ENCODE results near the gene WDR26. TPM values are rescaled to one million over a fixed set of nuclear protein-coding genes. Genes with fewer than 3 reads are reported as not detected.
A peak's percentile ranks its signal among the peaks of the same experiment; 100 is the strongest.
"Not testable (repeated sequence)": the region's sequence is repeated elsewhere in the genome, so short reads cannot be mapped to it uniquely, and the experiment has no call there.

Gene WDR26
- total and polyA plus RNA-seq, 8 donors, result 17.6 to 40.9 (median 22.1) TPM

GRCh38 chr1:224429616-224430326 is 4.8 kb downstream of the WDR26 start:
- ATAC-seq, result no peak
- FAIRE-seq, result no peak
- no peaks in the 10 kb centered on the region for H3K9me3 ChIP-seq
- no peak overlapping the region for H3K4me3 ChIP-seq
- H3K27me3 ChIP-seq, result no peaks in the 10 kb centered on the region
- no peak for TF ChIP-seq CTCF (IDR thresholded peaks at IDR 0.05)
- peak overlapping the region in 2 of 4 donors; percentile 93 to 95 for H3K27ac ChIP-seq
- no peak for DNase-seq
- H3K36me3 ChIP-seq, result peaks cover 0 to 5% (median under 1%) of the 10 kb centered on the region in 3 donors
- WGBS, 2 donors, result 64 to 68% methylated on average over 3 of the region's 3 CpGs
- peaks cover 27 to 39% (median 27%) of the 10 kb centered on the region in 3 donors for H3K4me1 ChIP-seq
- intact Hi-C loops (cut with DNase I), result no loop called here

GRCh38 chr1:224428713-224429112 is 5.9 kb downstream of the WDR26 start:
- H3K4me3 ChIP-seq; intact Hi-C loops (cut with DNase I); FAIRE-seq; H3K9me3 ChIP-seq; H3K27ac ChIP-seq; H3K27me3 ChIP-seq; DNase-seq; ATAC-seq: not testable (repeated sequence)
- WGBS, 2 donors, result 95% methylated on average over 7 of the region's 7 CpGs
- Histone ChIP-seq H3K36me3 (peaks cover 0 to 15% (median 10%) of the 10 kb centered on the region in 3 donors), H3K4me1 (peaks cover 27 to 39% (median 27%) of the 10 kb centered on the region in 3 donors)

- Histone ChIP-seq H3K4me1 (peaks cover 24 to 39% (median 27%) of the 10 kb centered on the region in 3 donors), H3K36me3 (peaks cover 0 to 28% (median 20%) of the 10 kb centered on the region in 3 donors), H3K27ac (no peak overlapping the region), H3K27me3 (no peaks in the 10 kb centered on the region), H3K4me3 (no peak overlapping the region), H3K9me3 (no peaks in the 10 kb centered on the region)
- intact Hi-C loops (cut with DNase I), result no loop called here
- DNase-seq, result no peak
- TF ChIP-seq CTCF (IDR thresholded peaks at IDR 0.05), result no peak
- no peak for ATAC-seq
- WGBS, 2 donors, result 84% methylated on average over 1 of the region's 1 CpG
- no peak for FAIRE-seq
Measured at GRCh38 chr1:224427346-224427745, 7.3 kb downstream of the WDR26 start.

DNA sequence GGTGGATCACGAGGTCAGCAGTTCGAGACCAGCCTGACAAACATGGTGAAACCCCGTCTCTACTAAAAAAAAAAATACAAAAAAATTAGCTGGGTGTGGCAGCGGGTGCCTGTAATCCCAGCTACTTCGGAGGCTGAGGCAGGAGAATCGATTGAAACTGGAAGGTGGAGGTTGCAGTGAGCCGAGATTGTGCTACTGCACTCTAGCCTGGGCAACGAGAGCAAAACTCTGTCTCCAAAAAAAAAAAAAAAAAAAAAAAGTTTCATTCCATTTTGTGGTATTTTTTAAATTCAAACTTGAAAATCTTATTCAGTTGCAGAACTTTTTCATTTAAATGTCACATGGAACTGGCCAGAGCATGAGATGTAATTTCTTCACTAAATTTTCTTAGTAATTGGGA is 7.7 kb downstream of the WDR26 start:
- Histone ChIP-seq H3K4me1 (peaks cover 20 to 38% (median 26%) of the 10 kb centered on the region in 3 donors), H3K36me3 (peaks cover 0 to 33% (median 24%) of the 10 kb centered on the region in 3 donors)
- DNase-seq; H3K27ac ChIP-seq; H3K9me3 ChIP-seq; intact Hi-C loops (cut with DNase I); FAIRE-seq; ATAC-seq; H3K4me3 ChIP-seq; H3K27me3 ChIP-seq: not testable (repeated sequence)
- WGBS, 2 donors, result 96 to 99% methylated on average over 8 of the region's 8 CpGs

DNA sequence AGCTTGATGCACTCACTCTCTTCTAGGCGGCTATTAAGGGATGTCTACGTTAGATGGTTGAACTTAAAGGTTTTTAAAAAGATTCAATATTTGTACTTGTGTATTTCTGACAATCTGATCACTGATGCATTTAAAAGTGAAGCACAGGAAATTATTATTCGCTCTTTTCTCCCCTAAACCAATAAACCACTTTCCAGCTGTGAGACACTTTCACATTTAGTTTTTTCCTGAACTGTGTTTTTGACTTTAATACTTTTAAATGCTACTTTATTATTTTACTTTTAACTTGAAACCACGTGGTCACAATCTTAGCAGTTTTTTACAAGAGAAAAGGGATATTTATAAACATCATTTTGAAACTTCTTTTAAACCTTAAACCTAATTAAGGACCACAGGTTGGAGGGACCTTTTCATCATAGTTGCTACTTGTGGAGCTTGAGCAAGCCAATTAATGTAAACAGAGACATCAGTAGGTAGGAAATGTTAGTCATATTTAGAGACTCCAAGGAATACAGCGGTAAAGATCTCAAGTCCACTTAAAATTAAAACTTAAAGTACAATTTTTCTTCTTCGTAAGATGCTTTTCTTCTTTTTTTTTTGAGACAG is 9.2 kb downstream of the WDR26 start:
- H3K9me3 ChIP-seq, result no peaks in the 10 kb centered on the region
- intact Hi-C loops (cut with DNase I), result no loop called here
- peaks cover 0 to 45% (median 27%) of the 10 kb centered on the region in 3 donors for H3K36me3 ChIP-seq
- peak; percentile 34 for FAIRE-seq
- peaks cover 8 to 24% (median 11%) of the 10 kb centered on the region in 3 donors for H3K4me1 ChIP-seq
- H3K4me3 ChIP-seq, result no peak overlapping the region
- 87 to 91% methylated on average over 6 of the region's 6 CpGs for WGBS, 2 donors
- no peak for DNase-seq
- no peaks in the 10 kb centered on the region for H3K27me3 ChIP-seq
- H3K27ac ChIP-seq, result no peak overlapping the region
- ATAC-seq, result no peak
- TF ChIP-seq CTCF (IDR thresholded peaks at IDR 0.05), result no peak

- peaks cover 7 to 84% (median 40%) of the 10 kb centered on the region in 3 donors for H3K36me3 ChIP-seq
- no peaks in the 10 kb centered on the region for H3K9me3 ChIP-seq
- H3K4me1 ChIP-seq, result no peaks in the 10 kb centered on the region
- no peak for TF ChIP-seq CTCF (IDR thresholded peaks at IDR 0.05)
- H3K27me3 ChIP-seq, result no peaks in the 10 kb centered on the region
- ATAC-seq (no peak), DNase-seq (no peak), FAIRE-seq (no peak)
- H3K4me3 ChIP-seq, result no peak overlapping the region
- intact Hi-C loops (cut with DNase I), result no loop called here
- no peak overlapping the region for H3K27ac ChIP-seq
Measured at GRCh38 chr1:224420106-224420505, 14.5 kb downstream of the WDR26 start.
